KMS-11 (cell line): ENCODE data around the gene ITGA11.

Experiments
- H2AFZ ChIP-seq: fragments of 200-600 bp; sonication (generic); 2 replicates; pipeline ENCODE4 v1.6.1; 2016; ENCODE audit warnings: antibody characterized with exemption, mixed run types, low read depth
- H3K27ac ChIP-seq: fragments of 200-600 bp; sonication (generic); 2 replicates; pipeline ENCODE4 v1.6.1; 2016; ENCODE audit warnings: mild to moderate bottlenecking, mixed run types
- H3K27me3 ChIP-seq: fragments of 200-600 bp; sonication (generic); 2 replicates; pipeline ENCODE4 v1.6.1; 2017; ENCODE audit warnings: mild to moderate bottlenecking, low read depth, mixed run types, moderate library complexity; ENCODE audit not compliant: insufficient read depth
- H3K36me3 ChIP-seq: fragments of 200-600 bp; sonication (generic); 2 replicates; pipeline ENCODE4 v1.6.1; 2017; ENCODE audit warnings: mild to moderate bottlenecking, mixed run types; ENCODE audit not compliant: insufficient read depth
- H3K4me1 ChIP-seq: fragments of 200-600 bp; sonication (generic); 2 replicates; pipeline ENCODE4 v1.6.1; 2016; ENCODE audit warnings: mild to moderate bottlenecking, low read depth, mixed run types; ENCODE audit not compliant: poor library complexity, severe bottlenecking
- H3K4me2 ChIP-seq: fragments of 200-600 bp; sonication (generic); 2 replicates; pipeline ENCODE4 v1.7.0; 2016; ENCODE audit warnings: mild to moderate bottlenecking, mixed run types
- H3K4me3 ChIP-seq: fragments of 200-600 bp; sonication (generic); IDR thresholded peaks from 2 replicates; pipeline ENCODE4 v1.6.1; 2017; ENCODE audit warnings: low read depth, low read length, mixed read lengths; ENCODE audit not compliant: insufficient read depth
- H3K79me2 ChIP-seq: fragments of 200-600 bp; sonication (generic); 2 replicates; pipeline ENCODE4 v1.6.1; 2016; ENCODE audit warnings: low read depth, mixed run types; ENCODE audit not compliant: insufficient read depth
- H3K9ac ChIP-seq: fragments of 200-600 bp; sonication (generic); 2 replicates; pipeline ENCODE4 v1.6.1; 2016; ENCODE audit warnings: mild to moderate bottlenecking, mixed run types
- H4K20me1 ChIP-seq: fragments of 200-600 bp; sonication (generic); 2 replicates; pipeline ENCODE4 v1.6.1; 2016; ENCODE audit warnings: mild to moderate bottlenecking, mixed run types; ENCODE audit not compliant: insufficient read depth
- CTCF ChIP-seq: fragments of 200-600 bp; sonication (generic); conservative IDR thresholded peaks from 2 replicates; pipeline ENCODE4 v1.6.1; 2017; ENCODE audit warnings: low read depth, mild to moderate bottlenecking, antibody characterized with exemption, low read length, moderate library complexity, mixed read lengths

ITGA11 gene

GRCh38 chr15:68427963-68428362 lies 4.0 kb downstream of the ITGA11 start:
- Histone ChIP-seq H3K4me3 (no peak overlapping the region), H3K9ac (no peak overlapping the region), H3K4me1 (no peaks in the 10 kb centered on the region), H4K20me1 (no peaks in the 10 kb centered on the region), H3K79me2 (no peaks in the 10 kb centered on the region), H3K27me3 (no peaks in the 10 kb centered on the region), H3K36me3 (no peaks in the 10 kb centered on the region), H3K4me2 (no peak overlapping the region), H2AFZ (no peak overlapping the region), H3K27ac (no peak overlapping the region)
- TF ChIP-seq CTCF: no peak

GRCh38 chr15:68427366-68427765 lies 4.6 kb downstream of the ITGA11 start:
- Histone ChIP-seq H2AFZ (no peak overlapping the region), H3K79me2 (no peaks in the 10 kb centered on the region), H4K20me1 (no peaks in the 10 kb centered on the region), H3K9ac (no peak overlapping the region), H3K27me3 (no peaks in the 10 kb centered on the region), H3K4me3 (no peak overlapping the region), H3K36me3 (no peaks in the 10 kb centered on the region), H3K4me2 (no peak overlapping the region), H3K27ac (no peak overlapping the region), H3K4me1 (no peaks in the 10 kb centered on the region)
- TF ChIP-seq CTCF: no peak

GRCh38 chr15:68426116-68426515 lies 5.8 kb downstream of the ITGA11 start:
- H3K9ac ChIP-seq: no peak overlapping the region
- H3K4me3 ChIP-seq: no peak overlapping the region
- no peaks in the 10 kb centered on the region for H3K36me3 ChIP-seq
- H3K27me3 ChIP-seq: no peaks in the 10 kb centered on the region
- no peak overlapping the region for H2AFZ ChIP-seq
- no peak overlapping the region for H3K4me2 ChIP-seq
- H3K27ac ChIP-seq: no peak overlapping the region
- TF ChIP-seq CTCF: no peak
- H3K4me1 ChIP-seq: no peaks in the 10 kb centered on the region
- no peaks in the 10 kb centered on the region for H3K79me2 ChIP-seq
- no peaks in the 10 kb centered on the region for H4K20me1 ChIP-seq

GRCh38 chr15:68425428-68426060 lies 6.4 kb downstream of the ITGA11 start:
- H3K4me1 ChIP-seq: no peaks in the 10 kb centered on the region
- H4K20me1 ChIP-seq: no peaks in the 10 kb centered on the region
- no peak overlapping the region for H3K4me3 ChIP-seq
- no peaks in the 10 kb centered on the region for H3K27me3 ChIP-seq
- H3K4me2 ChIP-seq: no peak overlapping the region
- H3K79me2 ChIP-seq: no peaks in the 10 kb centered on the region
- no peak overlapping the region for H2AFZ ChIP-seq
- no peak for TF ChIP-seq CTCF
- no peak overlapping the region for H3K27ac ChIP-seq
- no peak overlapping the region for H3K9ac ChIP-seq
- no peaks in the 10 kb centered on the region for H3K36me3 ChIP-seq
